ENCODE data around the gene XPO6. TPM values are rescaled to one million over a fixed set of nuclear protein-coding genes. Genes with fewer than 3 reads are reported as not detected.

The XPO6 gene
- total RNA-seq, 1 donor from 2014 or later, result 230 TPM

GRCh38 chr16:28068976-28069375 lies 142.8 kb downstream of the XPO6 start:
- peaks cover 20% of the 10 kb centered on the region for H3K27me3 Mint-ChIP-seq
- no peak overlapping the region for H3K4me3 Mint-ChIP-seq
- H3K4me1 Mint-ChIP-seq, result peaks cover 2% of the 10 kb centered on the region
- intact Hi-C loops (cut with micrococcal nuclease), result no loop called here
- H3K27ac Mint-ChIP-seq, result no peak overlapping the region
- H3K9me3 Mint-ChIP-seq, result no peaks in the 10 kb centered on the region
- DNase-seq, result no peak
- H3K36me3 Mint-ChIP-seq (ENCODE audit: low read depth), result no peaks in the 10 kb centered on the region

GRCh38 chr16:28067604-28068379 lies 144.0 kb downstream of the XPO6 start:
- DNase-seq, result no peak
- Mint-ChIP-seq H3K4me1 (peaks cover 2% of the 10 kb centered on the region), H3K9me3 (no peaks in the 10 kb centered on the region), H3K4me3 (no peak overlapping the region), H3K27me3 (peaks cover 21% of the 10 kb centered on the region), H3K36me3 (ENCODE audit: low read depth) (no peaks in the 10 kb centered on the region), H3K27ac (no peak overlapping the region)
- intact Hi-C loops (cut with micrococcal nuclease), result no loop called here

- Mint-ChIP-seq H3K9me3 (no peaks in the 10 kb centered on the region), H3K36me3 (ENCODE audit: low read depth) (no peaks in the 10 kb centered on the region), H3K4me3 (no peak overlapping the region), H3K4me1 (no peaks in the 10 kb centered on the region), H3K27me3 (peaks cover 39% of the 10 kb centered on the region), H3K27ac (no peak overlapping the region)
- no peak for DNase-seq
- intact Hi-C loops (cut with micrococcal nuclease), result no loop called here
These were observed 147.0 kb downstream of the XPO6 start for GRCh38 chr16:28064706-28065249.

DNA sequence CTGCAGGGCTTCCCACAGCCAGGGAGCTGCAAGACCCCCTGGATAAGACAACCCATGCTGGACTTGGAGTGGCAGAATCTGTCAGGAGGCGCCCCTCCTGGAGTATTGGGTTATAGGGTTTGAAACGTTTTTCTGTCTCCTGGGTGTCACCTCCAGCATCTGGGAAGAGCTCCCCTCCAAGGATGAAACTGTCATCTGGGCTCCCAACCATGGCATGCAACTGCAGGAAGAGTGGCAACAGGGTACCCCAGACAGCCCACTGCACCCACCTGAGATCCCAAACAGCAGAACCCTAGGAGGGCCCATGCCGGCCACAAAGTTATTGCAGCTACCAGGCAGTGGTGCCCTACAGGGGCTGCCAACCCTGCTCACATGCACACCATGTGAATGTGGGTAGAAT lies 147.6 kb downstream of the XPO6 start:
- peaks cover 45% of the 10 kb centered on the region for H3K27me3 Mint-ChIP-seq
- H3K27ac Mint-ChIP-seq, result no peak overlapping the region
- peaks cover 6% of the 10 kb centered on the region for H3K4me1 Mint-ChIP-seq
- H3K9me3 Mint-ChIP-seq, result no peaks in the 10 kb centered on the region
- no peaks in the 10 kb centered on the region for H3K36me3 Mint-ChIP-seq (ENCODE audit: low read depth)
- H3K4me3 Mint-ChIP-seq, result no peak overlapping the region
- intact Hi-C loops (cut with micrococcal nuclease), result no loop called here
- DNase-seq, result no peak

GRCh38 chr16:28063591-28064061 lies 148.1 kb downstream of the XPO6 start, which contains the start of gene GSG1L:
Gene GSG1L (minus strand): TSS chr16:28063714. CDS start chr16:28063424, 290 bp downstream.
- no peaks in the 10 kb centered on the region for H3K36me3 Mint-ChIP-seq (ENCODE audit: low read depth)
- H3K9me3 Mint-ChIP-seq, result no peaks in the 10 kb centered on the region
- peaks cover 9% of the 10 kb centered on the region for H3K4me1 Mint-ChIP-seq
- intact Hi-C loops (cut with micrococcal nuclease), result no loop called here
- peaks cover 49% of the 10 kb centered on the region for H3K27me3 Mint-ChIP-seq
- no peak for DNase-seq
- H3K27ac Mint-ChIP-seq, result no peak within 1 kb of the TSS
- H3K4me3 Mint-ChIP-seq, result peak within 1 kb of the TSS; percentile 39

- peaks cover 50% of the 10 kb centered on the region for H3K27me3 Mint-ChIP-seq
- H3K4me3 Mint-ChIP-seq, result no peak overlapping the region
- intact Hi-C loops (cut with micrococcal nuclease), result no loop called here
- H3K4me1 Mint-ChIP-seq, result peaks cover 10% of the 10 kb centered on the region
- DNase-seq, result no peak
- H3K36me3 Mint-ChIP-seq (ENCODE audit: low read depth), result no peaks in the 10 kb centered on the region
- H3K27ac Mint-ChIP-seq, result no peak overlapping the region
- no peaks in the 10 kb centered on the region for H3K9me3 Mint-ChIP-seq
These were observed 148.8 kb downstream of the XPO6 start for GRCh38 chr16:28062847-28063521.

DNA sequence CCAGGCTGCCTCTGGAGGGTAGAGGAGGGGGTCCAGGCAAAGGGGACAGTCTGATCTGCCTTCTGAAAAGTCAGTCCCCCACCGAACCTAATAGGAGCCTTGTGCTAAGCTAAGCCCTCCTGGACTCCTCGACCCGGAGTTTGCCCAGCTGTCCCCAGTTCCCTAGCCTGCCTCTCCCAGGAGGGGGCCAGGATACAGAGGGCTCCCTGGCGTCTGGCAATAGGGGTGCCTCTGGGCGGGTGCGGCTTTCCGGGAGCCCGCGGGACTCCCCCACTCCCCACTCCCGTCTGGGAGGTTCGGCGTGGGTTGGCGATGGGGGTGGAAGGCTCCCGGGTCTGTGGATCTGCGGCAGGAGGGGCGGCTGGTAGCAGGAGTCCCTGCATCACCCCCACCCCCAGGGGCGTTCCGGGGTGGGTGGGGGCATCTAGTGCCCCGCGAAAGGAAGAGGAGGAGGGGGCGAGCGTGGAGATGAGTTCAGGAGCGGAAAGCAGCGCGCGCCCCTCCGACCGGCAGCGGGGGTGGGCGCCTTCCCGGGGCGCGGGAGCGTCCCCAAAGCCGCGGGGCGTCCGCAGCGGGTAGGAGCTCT lies 149.4 kb downstream of the XPO6 start:
- peaks cover 50% of the 10 kb centered on the region for H3K27me3 Mint-ChIP-seq
- no peak for DNase-seq
- no peak overlapping the region for H3K27ac Mint-ChIP-seq
- H3K4me1 Mint-ChIP-seq, result peaks cover 10% of the 10 kb centered on the region
- peak overlapping the region; percentile 39 for H3K4me3 Mint-ChIP-seq
- intact Hi-C loops (cut with micrococcal nuclease), result no loop called here
- no peaks in the 10 kb centered on the region for H3K9me3 Mint-ChIP-seq
- H3K36me3 Mint-ChIP-seq (ENCODE audit: low read depth), result no peaks in the 10 kb centered on the region

DNA sequence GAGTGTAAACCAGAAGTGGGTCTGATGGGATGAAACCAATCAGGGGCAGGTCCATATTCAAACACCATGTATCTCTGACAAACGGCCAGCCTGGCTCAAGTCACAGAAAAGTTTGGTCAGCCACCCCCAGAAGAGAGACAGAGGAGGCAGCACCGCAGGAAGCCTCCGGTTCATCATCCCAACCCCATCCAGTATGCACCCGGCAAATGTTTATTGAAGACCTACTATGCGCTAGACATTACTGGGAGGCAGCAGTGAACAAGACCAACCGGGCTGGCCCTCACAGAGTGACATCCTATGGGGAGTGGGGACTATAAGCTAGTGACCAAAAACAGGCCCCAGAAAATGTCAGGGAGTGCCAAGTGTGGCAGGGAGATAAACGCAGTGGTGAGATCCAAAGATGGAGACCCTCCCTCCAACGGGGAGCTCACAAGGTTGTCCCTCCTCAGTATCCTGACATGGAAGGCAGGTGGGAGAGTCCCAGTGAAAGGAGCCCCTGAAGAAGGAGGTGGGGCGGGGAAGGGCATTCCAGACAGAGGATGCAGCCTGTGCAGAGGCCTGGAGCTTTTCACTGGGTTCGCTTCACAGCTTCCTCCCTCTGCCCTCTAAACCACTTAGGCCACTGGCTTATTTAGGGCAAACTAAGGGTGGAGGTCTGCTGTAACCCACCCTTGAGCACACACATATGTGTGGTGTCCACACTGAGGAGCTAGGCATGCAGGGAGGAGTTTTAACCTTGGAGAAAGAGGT lies 150.2 kb downstream of the XPO6 start:
- DNase-seq, result no peak
- H3K4me3 Mint-ChIP-seq, result no peak overlapping the region
- peaks cover 10% of the 10 kb centered on the region for H3K4me1 Mint-ChIP-seq
- no peak overlapping the region for H3K27ac Mint-ChIP-seq
- intact Hi-C loops (cut with micrococcal nuclease), result no loop called here
- H3K36me3 Mint-ChIP-seq (ENCODE audit: low read depth), result no peaks in the 10 kb centered on the region
- peaks cover 49% of the 10 kb centered on the region for H3K27me3 Mint-ChIP-seq
- no peaks in the 10 kb centered on the region for H3K9me3 Mint-ChIP-seq

DNA sequence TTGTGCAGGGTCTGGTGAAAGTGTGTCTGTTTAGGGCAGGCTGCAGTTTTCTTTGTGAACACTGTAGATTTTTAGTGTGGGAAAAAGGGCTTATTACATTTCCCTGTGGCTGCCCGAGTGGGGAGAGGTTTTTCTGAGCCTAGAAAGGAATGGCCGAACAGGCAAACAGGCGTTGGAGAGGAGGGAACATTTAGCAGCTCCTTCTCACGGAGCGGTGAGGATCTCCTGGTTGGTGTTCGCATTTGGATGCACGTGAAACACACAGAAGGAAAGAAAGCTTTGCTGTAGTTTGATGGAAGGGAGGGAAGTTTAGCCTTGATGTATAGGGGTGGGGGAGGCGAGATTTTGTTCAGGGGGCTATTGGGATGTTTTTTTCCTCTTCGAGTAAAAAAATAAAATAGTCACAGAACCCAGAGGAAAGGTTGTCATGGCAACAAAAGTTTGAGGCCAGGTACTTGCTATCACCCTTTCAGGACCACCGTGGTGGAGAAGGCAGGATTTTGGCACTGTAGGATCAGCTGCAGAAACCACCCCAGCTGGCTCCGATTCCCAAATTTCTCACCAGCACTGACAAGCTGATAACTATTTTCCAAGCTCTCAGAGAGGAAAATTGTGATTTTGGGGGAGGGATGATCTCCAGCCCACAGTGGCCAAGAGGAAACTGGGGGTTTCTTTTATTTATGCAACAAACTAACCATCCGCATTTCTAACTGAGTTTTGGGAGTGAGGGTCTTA lies 151.8 kb downstream of the XPO6 start:
- Mint-ChIP-seq H3K4me3 (no peak overlapping the region), H3K4me1 (peaks cover 10% of the 10 kb centered on the region), H3K27me3 (peaks cover 42% of the 10 kb centered on the region), H3K9me3 (no peaks in the 10 kb centered on the region), H3K27ac (no peak overlapping the region), H3K36me3 (ENCODE audit: low read depth) (no peaks in the 10 kb centered on the region)
- DNase-seq, result no peak
- intact Hi-C loops (cut with micrococcal nuclease), result no loop called here

GRCh38 chr16:28058839-28059589 lies 152.8 kb downstream of the XPO6 start:
- Mint-ChIP-seq H3K9me3 (no peaks in the 10 kb centered on the region), H3K27me3 (peaks cover 32% of the 10 kb centered on the region), H3K4me3 (no peak overlapping the region), H3K4me1 (peaks cover 10% of the 10 kb centered on the region), H3K36me3 (ENCODE audit: low read depth) (no peaks in the 10 kb centered on the region), H3K27ac (no peak overlapping the region)
- intact Hi-C loops (cut with micrococcal nuclease), result no loop called here
- no peak for DNase-seq

DNA sequence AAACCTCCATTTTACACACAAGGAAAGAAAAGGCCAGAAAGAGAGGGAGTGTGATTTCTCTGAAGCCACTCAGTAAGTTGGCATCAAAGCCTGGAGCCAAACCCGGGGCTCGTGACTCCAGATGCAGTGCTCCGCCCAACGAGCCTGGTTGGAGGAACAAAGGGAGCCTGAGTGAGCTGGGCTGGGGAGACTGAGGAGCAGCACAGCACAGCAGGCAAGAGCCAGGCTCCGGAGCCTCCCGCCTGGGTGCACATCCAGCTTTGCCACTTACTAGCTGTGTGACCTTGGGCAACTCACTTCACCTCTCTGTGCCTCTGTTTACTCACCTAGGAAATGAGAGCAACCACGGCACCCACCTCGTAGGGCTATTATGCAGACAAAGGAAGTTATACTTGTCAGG lies 153.8 kb downstream of the XPO6 start:
- H3K36me3 Mint-ChIP-seq (ENCODE audit: low read depth), result no peaks in the 10 kb centered on the region
- no peak overlapping the region for H3K27ac Mint-ChIP-seq
- H3K4me1 Mint-ChIP-seq, result peaks cover 10% of the 10 kb centered on the region
- H3K4me3 Mint-ChIP-seq, result no peak overlapping the region
- intact Hi-C loops (cut with micrococcal nuclease), result no loop called here
- no peak for DNase-seq
- H3K9me3 Mint-ChIP-seq, result no peaks in the 10 kb centered on the region
- H3K27me3 Mint-ChIP-seq, result peaks cover 36% of the 10 kb centered on the region

DNA sequence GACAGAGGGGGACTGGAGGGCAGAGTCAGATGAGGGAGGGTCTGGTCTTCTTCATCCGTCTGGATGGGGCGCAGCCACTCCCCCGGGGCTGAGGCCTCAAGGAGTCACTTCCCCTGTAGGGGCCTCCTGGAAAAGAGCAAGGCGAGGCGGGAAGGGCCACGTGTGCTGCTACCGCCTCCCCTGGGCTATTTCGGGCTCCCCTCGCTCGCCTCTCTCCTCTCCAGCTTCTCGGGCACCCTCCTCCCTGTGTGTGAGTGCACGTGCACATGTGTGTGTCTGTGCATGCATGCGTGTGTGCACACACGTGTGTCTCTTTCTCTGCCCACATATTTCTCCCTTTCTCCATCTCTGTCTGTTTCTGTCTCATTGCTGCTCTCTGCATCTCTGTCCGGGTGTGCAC lies 158.3 kb downstream of the XPO6 start:
- Mint-ChIP-seq H3K27ac (no peak overlapping the region), H3K27me3 (peaks cover 8% of the 10 kb centered on the region)
- intact Hi-C loops (cut with micrococcal nuclease), result no loop called here

More for the DNA sequence above, 158.3 kb downstream of the XPO6 start:
- peaks cover 3% of the 10 kb centered on the region for H3K9me3 Mint-ChIP-seq
- no peaks in the 10 kb centered on the region for H3K36me3 Mint-ChIP-seq (ENCODE audit: low read depth)
- no peak overlapping the region for H3K4me3 Mint-ChIP-seq
- no peak for DNase-seq
- no peaks in the 10 kb centered on the region for H3K4me1 Mint-ChIP-seq

Data from activated CD4-positive, alpha-beta T cell treated with anti-CD3 and anti-CD28 coated beads, Interleukin-2, amount 10 ng/mL, durations not matched to agents 24 days and 14 days (primary cell).